CD4-positive, alpha-beta T cell treated with Interleukin-6 for 4 hours (primary cell): ENCODE measurements around the gene GLB1L2.

Experiments
- DNase-seq: peaks from one replicate; pipeline ENCODE4 v3.0.0-alpha.2; 2020; ENCODE audit warnings: mixed read lengths

Gene GLB1L2

DNA sequence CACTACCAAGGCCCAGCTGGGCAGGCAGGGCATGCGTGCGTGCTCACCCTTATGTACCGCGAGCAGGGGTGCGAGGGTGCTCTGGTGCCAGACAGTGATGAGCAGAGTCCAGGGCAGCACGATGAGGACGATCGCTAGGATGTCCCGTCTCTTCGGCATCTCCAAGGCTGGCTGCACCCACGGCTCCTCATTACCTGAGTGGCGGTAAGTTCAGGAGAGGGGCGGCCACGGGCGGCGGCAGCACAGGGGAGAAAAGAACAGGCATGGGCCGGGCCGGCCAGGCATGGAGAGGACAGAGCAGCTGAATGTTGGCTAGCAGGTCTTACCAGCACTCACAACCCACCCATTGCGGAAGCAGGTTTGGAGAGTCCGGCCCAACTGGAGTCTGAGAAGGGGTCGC is 55.7 kb downstream of the GLB1L2 start:
- DNase-seq = no peak

DNA sequence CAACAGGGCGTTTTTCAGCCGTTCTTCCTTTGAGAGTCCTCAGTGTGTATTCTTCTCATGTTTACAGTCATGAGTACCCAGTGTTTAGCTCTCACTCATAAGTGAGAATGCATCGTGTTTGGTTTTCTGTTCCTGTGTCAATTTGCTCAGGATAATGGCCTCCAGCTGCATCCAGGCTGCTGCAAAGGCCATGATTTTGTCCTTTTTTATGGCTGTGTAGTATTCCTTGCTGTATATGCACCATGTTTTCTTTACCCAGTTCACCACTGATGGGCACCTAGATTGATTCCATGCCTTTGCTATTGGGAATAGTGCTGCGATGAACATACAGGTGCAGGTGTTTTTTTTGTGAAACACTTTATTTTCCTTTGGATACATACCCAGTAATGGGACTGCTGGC is 56.8 kb downstream of the GLB1L2 start:
- no peak for DNase-seq

DNA sequence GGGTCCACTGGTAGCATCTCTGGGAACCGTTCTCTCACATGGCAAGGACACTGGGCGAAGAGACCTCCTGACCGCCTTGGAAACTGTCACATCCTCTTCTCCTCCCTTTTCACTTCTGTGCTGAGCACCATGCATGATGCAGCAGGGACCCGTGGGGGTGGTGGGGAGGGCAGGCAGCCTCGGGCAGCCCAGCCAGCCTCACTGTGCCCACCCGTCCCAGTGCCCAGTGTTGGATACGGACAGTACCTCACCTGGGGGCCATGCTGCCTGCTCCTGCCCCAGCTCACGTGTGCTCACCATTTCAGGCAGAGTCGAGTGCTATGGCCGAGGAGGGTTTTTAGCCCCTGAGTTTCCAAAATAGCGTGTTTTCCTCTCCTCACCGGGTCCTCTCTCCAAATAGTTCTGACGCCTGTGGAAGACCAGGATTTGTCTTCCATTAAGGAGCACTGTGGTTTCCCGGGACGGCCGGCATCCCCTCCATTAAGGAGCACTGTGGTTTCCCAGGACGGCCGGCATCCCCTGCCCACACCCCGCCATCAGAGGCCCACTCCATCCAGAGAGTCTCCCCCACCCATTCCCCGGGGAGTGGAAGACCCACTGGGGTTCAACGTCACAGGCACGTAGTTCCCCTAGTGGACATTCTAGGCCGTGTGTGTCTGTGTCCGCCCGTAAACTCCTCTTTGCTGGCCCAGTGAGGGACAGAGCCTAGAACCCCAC is 57.8 kb downstream of the GLB1L2 start:
- no peak for DNase-seq

DNA sequence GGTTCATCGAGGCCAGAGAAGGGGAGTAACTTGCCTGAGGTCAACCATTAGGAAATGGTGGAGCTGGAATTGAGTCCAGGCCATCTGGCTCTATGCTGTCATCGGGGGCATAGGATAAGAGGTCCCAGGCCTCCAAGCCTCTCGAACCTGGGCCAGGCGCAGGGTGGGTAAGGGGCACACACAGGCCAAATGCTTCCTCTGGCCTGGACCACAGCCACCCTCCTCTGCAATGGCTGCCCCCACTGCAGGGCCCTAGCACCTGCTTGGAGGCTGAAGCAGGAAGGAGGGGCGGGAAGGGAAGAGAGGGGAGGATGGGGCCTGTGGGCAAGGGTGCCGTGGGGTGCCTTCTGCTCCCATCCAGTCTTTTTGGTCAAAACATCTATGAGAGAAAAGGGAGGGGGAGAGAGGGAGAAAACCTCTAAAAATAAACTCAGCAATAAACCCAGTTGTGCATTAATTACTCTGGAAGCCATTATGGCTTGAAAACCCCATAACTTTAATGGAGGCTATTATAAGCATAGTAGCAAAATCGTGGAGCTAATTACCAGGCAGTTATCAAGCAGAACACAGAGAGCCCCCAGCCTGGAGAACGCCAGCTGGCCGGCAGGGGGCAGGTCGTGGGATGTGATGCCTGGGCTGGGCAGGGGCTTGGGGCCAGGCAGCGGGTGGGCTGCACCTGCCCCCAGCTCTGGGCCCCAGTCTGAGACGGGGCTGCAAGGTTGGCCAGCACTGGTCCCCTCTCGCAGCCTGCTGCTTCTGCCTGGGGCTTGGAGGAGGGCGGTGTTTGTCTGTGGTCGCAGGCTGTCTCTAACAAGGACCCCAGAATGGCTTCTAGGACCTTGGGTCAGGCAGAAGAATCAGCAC is 59.1 kb downstream of the GLB1L2 start:
- DNase-seq = no peak

DNA sequence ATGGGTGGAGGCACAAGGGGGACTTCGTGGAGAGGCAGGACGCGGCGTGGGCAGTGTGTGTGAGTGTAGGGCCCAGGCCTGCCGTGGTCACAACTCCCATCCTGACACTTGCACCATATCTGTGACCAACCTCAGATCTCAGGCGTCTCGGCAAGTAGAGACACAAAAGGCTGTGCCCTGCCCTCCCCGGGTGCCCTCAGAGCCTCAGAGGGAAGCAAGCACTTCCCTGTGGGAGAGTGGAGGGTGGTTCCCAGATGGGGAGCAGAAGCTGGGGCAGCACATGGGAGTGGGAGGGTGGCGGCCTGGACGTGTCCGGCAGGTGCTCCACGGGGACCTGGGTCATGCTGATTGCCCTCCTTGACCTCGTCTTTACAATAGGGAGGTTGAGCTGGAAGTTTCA is 59.9 kb downstream of the GLB1L2 start:
- no peak for DNase-seq

DNA sequence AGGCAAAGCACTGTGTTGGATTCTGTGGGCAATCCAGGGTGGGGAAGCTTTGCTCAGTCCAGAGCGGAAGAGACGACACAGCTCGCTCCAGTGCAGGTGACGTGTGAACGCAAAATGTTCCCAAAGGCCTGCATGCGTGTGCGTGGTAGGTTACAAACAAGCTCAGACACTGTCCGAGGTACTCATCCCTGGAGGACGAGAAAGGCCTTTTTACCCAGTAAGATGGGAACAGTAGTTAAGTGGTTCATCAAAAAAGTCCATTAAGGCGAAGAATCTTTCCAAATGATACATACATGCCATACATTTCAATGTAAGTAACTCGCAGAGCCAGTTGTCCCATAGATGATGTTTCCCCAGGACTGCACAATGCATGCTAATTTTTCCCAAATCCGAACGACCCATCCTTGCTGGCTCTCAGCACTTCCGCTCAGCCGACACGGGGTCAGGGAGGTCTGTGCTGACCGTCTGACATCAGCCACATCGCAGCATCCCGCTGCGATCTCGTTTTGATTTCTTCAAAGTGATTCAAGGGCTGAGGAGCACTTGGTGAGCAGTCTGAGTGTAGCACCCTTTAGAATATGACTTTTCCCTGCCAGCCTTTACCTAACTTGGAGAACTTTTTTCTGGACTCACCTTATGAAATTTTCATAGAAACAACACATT is 61.3 kb downstream of the GLB1L2 start:
- DNase-seq = no peak

DNA sequence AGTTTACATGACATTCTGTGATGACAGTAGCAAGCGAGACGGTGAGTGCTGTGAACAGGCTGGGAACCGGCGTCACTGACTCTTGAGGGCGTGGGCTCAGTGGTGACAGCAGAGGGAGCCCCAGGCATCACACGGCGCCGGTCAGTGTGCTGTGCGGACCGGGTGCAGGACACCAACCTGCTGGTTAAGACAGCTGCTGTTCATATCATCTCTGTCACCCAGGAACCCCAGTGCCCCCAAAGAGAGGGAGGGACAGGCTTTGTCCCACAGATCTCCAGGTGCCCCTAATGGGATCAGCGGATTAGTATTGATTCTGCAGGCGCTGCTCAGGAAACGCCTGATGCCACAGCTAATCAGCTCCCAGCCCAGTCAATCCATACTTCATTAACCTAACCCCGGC is 61.9 kb downstream of the GLB1L2 start:
- no peak for DNase-seq

DNA sequence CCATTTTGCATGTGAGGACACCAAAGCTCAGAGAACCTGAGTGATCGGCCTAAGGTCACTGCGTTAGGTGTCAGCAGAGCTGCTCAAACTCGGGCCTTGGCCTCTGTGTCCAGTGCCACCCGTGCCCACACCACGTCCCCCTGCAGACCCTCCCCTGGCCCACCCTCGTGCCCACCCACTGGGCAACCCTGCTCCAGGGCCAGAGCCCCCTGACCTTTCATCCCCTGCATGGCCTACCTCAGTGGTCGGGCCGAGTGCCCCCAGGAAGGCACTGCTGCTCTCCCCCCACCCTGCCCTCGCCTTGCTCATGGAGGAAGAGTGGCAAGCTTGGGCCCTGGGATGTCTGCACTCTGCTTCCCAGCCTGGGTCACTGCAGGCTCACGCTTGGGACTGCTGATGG is 62.5 kb downstream of the GLB1L2 start:
- DNase-seq = no peak

DNA sequence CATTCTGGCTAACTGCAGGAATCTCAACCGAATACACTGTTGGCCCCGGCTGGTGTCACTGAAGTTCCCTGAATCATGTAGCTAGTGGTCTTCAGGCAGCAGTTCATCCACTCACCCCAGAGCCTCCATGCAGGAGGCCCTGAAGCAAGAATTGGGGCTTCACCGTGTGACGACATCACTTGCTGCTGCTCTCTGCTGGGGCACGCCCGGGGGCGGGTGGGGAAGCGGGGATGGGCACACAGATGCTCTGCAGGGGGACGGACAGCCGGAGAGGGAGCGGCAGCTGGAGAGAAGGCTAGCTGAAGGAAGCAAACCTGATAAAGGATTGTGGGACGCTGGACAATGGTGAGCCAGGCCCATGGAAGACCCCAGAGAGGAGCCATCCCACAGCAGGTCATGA is 63.2 kb downstream of the GLB1L2 start:
- DNase-seq = no peak

DNA sequence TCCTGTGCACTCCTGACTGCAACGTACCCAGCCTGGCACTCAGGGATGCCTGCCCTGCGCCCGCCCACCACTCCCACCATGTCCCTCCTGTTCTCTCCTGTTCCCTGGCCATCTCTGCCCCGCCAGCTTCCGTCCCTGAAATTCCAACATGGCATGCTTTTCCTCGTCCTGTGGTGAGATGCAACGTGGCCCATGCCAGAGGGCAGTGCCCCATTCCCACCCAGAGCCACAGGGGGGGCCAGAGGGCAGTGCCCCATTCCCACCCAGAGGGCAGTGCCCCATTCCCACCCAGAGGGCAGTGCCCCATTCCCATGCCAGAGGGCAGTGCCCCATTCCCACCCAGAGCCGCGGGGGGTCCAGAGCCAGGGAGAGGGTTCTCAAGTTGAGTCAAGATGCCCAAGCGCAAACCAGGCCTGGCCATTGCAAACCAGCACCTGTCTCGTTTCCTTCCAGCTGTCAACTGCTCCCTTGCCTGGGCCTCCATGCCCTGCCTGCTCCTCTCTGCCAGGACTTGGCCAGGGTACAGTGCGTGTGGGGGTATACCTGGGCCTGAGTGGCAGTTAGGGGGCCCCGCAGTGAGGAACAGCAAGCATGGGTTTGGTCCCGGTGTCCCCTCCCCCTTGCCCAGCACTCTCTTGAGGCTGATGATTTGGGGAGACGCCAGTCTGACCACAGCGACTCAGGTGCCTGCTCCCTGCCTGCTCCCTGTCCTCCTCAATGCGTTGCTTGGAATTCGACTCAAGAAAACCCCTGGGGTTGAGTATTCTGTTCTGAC is 65.7 kb downstream of the GLB1L2 start:
- no peak for DNase-seq

DNA sequence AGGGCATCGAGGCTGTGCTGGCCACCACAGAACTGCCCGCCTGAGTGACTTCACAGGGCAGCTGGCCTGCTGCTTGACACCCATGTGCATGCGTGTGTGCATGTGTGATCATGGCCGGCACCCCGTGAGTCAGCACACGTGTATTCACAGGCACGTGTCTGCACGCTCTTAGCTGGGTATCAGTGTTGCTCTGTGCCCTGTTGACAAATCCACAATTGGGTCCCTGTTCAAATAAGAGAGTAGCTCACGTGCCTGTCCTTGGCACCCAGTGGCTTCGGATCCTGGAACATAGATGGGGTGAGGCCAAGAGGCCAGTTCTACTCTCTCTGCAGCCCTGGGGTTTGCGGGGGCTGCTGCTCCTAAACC is 66.3 kb downstream of the GLB1L2 start:
- DNase-seq = no peak

DNA sequence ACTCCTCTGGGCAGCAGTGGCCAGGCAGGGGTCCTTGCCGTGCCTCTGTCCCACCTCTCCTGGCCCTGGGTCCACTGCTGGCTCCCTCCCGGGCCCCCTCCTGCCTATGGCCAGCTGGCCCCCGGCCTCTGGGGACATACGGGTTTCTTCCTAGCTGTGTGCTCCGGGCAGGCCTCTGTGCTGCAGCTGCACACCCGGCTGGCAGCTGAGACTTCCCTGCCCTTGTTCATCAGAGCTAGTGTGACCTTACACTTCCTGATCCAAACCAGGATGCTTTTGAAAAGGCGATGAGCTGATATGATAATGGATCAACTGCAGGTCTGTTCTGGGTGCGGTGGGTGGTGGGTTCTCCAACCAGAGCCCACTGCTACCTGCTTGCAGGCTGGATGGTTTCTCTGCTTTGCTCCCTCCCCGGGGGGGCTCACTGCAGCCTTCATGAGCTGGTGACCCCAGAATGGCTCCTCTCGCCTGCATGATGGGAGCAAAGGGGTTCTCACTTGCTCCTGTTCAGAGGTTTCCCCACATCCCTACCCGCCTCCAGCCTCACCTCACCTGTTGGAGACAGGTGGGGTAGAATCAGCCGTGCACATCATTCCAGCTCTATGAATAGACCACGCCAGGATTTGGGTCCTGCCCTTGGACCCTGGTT is 67.0 kb downstream of the GLB1L2 start:
- no peak for DNase-seq

DNA sequence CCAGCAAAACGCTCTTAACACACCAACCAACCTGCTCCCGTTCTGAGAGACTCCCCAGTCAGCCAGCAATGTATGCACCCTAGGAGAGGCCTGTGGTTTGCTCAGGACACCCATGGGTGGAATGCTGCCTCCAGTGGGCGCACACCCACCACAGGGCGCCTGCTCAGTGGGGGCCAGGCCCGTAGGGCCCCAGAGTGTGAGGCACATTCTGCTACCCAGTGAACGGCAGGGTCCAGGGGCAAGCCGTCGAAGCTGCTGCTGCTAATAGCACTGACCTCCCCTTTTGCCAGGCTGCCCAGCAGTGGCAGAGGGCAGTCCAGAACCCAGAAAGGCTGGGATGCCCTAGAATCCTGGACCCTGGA is 67.5 kb downstream of the GLB1L2 start:
- DNase-seq = no peak

DNA sequence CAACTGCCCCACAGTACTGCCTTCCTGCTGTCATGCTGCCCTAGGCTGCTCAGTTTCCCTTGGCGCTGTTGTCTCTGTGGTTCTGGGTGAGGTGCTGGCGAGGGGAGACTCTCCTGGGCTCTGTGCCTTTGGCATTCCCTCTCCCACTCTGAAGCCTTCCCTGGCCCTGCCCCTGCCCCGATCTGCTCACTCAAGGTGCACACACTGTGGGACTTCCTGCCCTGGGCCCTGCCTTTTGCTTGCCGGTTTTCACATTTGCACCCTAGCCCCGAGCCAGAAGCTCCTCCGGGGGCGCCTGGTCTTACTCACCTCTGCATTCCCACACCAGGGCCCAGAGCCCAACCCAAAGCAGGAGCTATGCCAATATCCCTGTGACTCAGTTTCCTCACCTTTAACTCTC is 68.2 kb downstream of the GLB1L2 start:
- DNase-seq = no peak

DNA sequence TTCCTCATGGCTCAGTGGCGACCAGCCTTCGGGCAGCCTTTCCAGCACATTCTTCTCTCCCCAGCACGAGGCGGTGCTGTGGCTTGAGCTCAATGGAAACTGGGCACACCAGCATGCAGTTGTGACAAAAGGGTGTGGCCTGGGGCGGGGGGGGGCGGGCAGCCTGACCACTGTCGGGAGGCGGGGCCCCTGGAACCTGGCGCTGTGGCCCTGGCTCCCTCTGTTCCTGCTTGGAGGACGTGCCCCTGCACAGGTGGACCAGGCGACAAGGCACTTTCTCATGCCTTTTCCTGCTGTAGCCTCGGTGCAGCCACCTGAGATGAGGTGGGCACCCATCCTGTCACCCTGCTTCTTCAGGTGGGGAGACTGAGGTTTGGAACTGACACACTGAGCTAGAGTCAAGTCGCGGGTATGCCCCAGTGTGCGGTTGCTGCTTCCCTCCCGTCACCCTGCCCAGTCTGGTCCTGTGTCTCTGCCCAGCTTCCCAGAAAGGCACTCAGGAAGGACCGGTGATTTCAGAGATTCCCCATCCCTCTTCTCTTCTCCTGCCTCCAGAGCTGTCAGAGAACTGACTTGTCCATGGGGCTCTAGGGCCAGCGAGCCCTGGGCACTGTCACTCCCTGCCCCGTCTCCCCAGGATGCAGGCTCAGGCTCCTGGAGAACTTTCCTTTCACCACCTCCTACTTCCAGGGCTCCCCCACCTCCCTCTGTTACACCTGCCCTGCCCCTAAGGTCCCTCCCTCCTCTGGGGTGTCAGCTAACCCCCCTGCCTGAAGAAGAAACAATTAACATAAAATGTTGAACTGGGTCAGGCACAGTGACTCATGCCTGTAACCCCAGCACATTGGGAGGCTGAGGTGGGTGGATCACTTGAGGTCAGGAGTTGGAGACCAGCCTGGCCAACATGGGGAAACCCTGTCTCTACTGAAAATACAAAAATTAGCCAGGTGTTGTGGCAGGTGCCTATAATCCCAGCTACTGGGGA is 70.3 kb downstream of the GLB1L2 start:
- DNase-seq = no peak

DNA sequence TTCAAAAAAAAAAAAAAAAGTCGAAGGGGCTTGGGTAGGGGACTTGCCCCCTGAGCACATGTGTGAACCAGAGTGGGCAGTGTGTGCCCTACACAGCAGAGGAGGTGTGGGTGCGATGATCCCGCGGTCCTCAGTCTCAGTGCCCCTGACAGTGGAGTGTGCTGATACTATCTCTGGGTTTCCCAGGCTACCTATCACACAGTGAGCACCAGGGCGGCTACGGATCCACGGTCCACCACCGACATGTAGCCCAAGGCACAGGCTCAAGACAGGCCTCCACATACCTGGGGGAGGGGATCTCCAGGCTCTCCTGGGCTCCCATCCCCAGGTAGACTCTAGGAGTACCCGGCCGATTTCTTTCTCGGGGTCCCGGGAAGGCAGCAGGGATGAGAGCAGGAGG is 71.1 kb downstream of the GLB1L2 start:
- DNase-seq = no peak

DNA sequence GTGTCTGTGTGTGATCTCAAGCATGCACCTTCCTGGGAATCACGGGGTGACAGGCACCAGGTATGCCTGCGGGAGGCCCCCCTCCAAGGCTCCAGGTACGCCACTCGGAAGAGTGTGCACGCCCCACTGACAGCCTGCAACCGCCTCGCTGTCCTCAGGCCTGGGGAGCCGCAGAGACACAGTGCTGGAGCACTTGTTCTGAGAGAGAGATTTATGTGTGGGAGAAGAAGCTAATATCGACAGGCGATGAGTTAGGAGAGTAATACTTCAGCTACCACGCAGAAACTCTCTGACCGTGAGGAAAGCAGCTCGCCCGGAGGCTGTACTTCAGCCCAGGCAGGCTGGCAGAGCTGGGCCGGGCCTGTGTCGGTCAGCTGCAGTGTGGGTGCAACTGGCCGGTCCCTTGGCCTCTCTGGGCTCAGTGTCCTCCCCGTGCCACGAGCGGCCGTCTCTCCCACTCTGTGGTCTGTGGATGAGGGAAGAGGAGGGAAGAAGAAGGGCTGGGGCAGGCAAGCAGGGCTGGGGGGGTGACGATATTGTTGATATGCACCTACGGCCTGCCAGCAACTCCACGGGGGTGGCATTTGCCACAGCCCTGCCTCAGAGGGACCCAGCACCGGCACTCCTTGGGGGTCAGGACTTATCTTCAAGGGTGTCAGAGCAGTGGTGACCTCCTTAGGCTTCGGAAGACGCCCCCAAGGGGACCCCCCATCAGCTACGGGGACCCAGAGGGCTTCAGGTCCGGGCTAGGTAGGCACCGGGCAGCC is 73.0 kb downstream of the GLB1L2 start:
- DNase-seq = no peak

DNA sequence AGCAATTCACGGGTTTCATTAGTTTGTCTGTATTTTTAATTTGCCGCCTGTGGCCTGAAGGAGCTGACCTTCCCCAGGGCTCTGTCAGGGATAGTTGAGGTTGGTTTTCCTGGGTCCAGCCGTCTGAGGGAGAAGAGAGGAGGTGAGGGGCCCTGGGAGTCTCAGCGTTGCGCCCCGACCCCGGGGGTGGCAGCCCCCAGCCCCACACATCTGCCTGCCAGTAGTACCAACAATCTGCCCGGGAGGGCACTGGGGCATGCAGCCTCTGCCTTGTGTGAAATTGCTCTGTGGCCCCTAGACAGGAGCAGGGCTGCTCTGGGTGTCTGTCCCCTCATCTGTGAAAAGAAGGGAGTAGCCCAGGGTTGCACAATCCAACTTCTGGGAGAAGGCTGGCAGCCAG is 73.6 kb downstream of the GLB1L2 start:
- no peak for DNase-seq

DNA sequence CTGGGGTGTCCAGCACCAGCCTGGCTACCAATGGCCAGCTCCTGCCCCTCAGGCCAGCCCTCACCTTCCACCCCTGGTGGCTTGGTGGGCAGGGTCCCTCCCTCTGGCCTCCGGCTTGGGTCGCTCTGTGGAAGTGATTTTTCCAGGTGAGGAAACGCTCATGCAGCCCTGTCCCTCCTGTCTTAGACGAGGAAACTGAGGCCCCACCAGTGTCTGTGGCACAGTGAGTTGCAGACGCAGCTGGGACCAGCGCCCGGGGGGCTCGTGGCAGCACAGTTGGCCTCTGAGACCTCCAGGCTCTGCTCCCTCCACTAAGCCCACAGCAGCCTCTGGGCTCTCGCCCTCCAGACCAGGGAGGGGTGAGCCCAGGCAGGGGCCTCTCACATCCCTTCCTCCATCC is 74.1 kb downstream of the GLB1L2 start:
- DNase-seq = no peak
